Measurements from ENCODE around the gene CDCA5.
A peak's percentile ranks its signal among the peaks of the same experiment; 100 is the strongest.

CDCA5 gene

DNA sequence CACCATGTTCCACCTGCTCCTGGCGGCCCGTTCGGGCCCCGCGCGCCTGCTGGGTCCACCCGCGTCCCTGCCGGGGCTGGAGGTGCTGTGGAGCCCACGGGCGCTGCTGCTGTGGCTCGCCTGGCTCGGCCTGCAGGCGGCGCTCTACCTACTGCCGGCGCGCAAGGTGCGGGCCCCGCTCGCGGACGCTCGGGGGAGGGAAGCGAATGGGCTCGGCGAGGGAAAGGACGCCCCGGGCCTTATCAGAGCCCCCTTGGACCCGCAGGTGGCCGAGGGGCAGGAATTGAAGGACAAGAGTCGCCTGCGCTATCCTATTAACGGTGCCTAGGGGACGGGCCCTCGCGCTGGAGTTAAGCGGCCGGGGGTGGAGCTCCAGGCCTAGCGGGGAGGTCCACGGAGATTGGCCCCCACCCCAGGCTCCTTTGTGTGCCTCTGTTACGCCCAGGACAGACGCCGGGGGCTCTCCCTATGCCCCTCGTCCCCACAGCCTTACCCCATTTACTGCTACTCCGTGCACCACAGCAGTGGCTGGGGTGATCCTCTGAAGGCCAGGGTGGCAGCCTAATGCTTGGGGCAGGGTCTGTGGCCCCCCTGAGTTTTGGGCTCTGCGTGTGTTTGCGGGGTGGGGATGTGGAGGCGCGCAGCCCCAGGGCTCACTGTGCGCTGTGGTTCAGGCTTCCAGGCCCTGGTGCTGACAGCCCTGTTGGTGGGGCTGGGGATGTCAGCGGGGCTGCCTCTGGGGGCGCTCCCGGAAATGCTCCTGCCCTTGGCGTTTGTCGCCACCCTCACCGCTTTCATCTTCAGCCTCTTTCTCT, 28.9 kb upstream of the CDCA5 start:
- Histone ChIP-seq H3K23ac (ENCODE audit: low read length in 2 of 2) (peak overlapping the region in 1 of 2 experiments; percentile 66), H2AK5ac (ENCODE audit: low read length, severe bottlenecking) (peak overlapping the region; percentile 56), H3K4me1 (ENCODE audit: control insufficient read depth, insufficient read depth, low read depth, low read length) (peaks cover 46% of the 10 kb centered on the region), H3K36me3 (ENCODE audit: control insufficient read depth in 1 of 2, insufficient read depth in 2 of 2, low read depth in 1 of 2, low read length in 2 of 2) (peaks cover 32 to 55% of the 10 kb centered on the region in 2 experiments), H4K91ac (ENCODE audit: low read length) (peak overlapping the region; percentile 64), H3K27me3 (ENCODE audit: control insufficient read depth in 1 of 2, insufficient read depth in 1 of 2, low read length in 2 of 2) (no peaks in the 10 kb centered on the region), H3K27ac (ENCODE audit: low read length, poor library complexity, severe bottlenecking) (peak overlapping the region; percentile 87), H3K4ac (ENCODE audit: low read depth in 1 of 2, low read length in 2 of 2) (peak overlapping the region; percentile 1 to 76), H3K14ac (ENCODE audit: low read length in 2 of 2) (peak overlapping the region in 1 of 2 experiments; percentile 64), H2BK120ac (ENCODE audit: low read depth, low read length) (no peak overlapping the region), H3K79me1 (replicated peaks; ENCODE audit: low read length, poor library complexity, severe bottlenecking) (peaks cover 34% of the 10 kb centered on the region), H2BK12ac (ENCODE audit: low read length in 2 of 2) (peak overlapping the region in 1 of 2 experiments; percentile 93), H2BK5ac (ENCODE audit: low read depth, low read length, poor library complexity, severe bottlenecking) (peak overlapping the region; percentile 33), H2AFZ (ENCODE audit: low read depth, low read length) (peak overlapping the region; percentile 72), H3K4me2 (ENCODE audit: low read length, poor library complexity, severe bottlenecking) (peak overlapping the region; percentile 92), H3K9me3 (ENCODE audit: control insufficient read depth, low read length) (no peaks in the 10 kb centered on the region), H3K4me3 (ENCODE audit: insufficient read depth in 1 of 2, low read depth in 1 of 2, low read length in 2 of 2) (peak overlapping the region; percentile 59 to 71), H3K9ac (ENCODE audit: low read length) (peak overlapping the region; percentile 77), H2BK15ac (ENCODE audit: low read depth, poor library complexity, severe bottlenecking) (no peak overlapping the region), H4K8ac (ENCODE audit: low read length) (peak overlapping the region; percentile 80), H3K18ac (ENCODE audit: low read depth in 1 of 2, low read length in 2 of 2) (peak overlapping the region; percentile 65 to 81)
- 1% methylated on average over 47 of the region's 57 CpGs for WGBS
- peak; percentile 54 for DNase-seq

DNA sequence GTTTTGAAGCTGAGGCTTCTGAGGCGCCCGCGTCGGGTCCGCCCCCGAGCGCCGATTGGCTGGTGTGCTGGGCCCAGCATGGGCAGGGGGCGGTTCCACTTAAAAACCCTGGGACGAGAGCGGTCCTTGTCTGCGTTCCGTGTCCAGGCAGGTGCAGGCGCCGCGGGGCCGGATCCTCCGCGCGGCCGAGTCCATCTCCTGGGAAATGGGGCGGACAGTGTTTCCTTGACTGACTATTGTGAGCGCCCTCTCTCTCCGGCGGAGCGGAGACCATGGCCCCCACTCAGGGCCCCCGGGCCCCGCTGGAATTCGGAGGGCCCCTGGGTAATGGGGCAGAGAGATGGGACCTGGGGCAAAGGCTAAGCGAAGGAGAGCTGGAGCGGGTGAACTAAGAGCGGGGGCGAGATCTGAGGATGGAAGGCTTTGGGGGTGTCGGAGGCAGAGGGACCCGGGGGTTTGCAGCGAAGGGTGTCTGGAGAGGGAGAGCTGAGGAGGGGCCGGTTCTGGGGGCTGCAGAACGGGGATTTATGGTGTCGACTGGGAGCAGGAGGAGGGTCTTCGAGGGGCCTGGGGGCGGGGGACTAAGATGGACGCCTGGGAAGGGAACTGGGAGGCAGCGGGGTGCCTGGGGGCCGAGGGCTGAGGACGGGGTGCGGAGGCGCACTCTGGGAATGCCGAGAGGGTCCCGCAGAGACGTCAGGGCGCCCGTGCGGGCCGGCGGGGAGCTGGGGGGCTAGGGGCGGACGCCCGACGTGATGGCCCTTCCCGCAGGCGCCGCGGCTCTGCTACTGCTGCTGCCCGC, 28.1 kb upstream of the CDCA5 start, which contains the start of gene TM7SF2:
Gene TM7SF2 (plus strand): TSS at position 129 of the 802 bp plus-strand sequence. CDS start 144 bp downstream, at position 273.
- H2AFZ ChIP-seq (ENCODE audit: low read depth, low read length), result peak within 1 kb of the TSS; percentile 72
- peak within 1 kb of the TSS; percentile 56 for H4K91ac ChIP-seq (ENCODE audit: low read length)
- peak within 1 kb of the TSS; percentile 48 for H2BK5ac ChIP-seq (ENCODE audit: low read depth, low read length, poor library complexity, severe bottlenecking)
- no peak within 1 kb of the TSS for H2BK120ac ChIP-seq (ENCODE audit: low read depth, low read length)
- DNase-seq, result peak; percentile 94
- peaks cover 48% of the 10 kb centered on the region for H3K4me1 ChIP-seq (ENCODE audit: control insufficient read depth, insufficient read depth, low read depth, low read length)
- H3K14ac ChIP-seq (ENCODE audit: low read length in 2 of 2), result peak within 1 kb of the TSS in 1 of 2 experiments; percentile 64
- H3K9me3 ChIP-seq (ENCODE audit: control insufficient read depth, low read length), result no peaks in the 10 kb centered on the region
- H3K27ac ChIP-seq (ENCODE audit: low read length, poor library complexity, severe bottlenecking), result peak within 1 kb of the TSS; percentile 42
- H3K4me2 ChIP-seq (ENCODE audit: low read length, poor library complexity, severe bottlenecking), result peak within 1 kb of the TSS; percentile 92
- H2AK5ac ChIP-seq (ENCODE audit: low read length, severe bottlenecking), result peak within 1 kb of the TSS; percentile 27
- H2BK15ac ChIP-seq (ENCODE audit: low read depth, poor library complexity, severe bottlenecking), result no peak within 1 kb of the TSS
- peak within 1 kb of the TSS in 1 of 2 experiments; percentile 76 for H3K4ac ChIP-seq (ENCODE audit: low read depth in 1 of 2, low read length in 2 of 2)
- under 1% methylated on average over 55 of the region's 64 CpGs for WGBS
- peak within 1 kb of the TSS; percentile 77 for H3K9ac ChIP-seq (ENCODE audit: low read length)
- H3K18ac ChIP-seq (ENCODE audit: low read depth in 1 of 2, low read length in 2 of 2), result peak within 1 kb of the TSS; percentile 9 to 81
- peak within 1 kb of the TSS; percentile 59 to 71 for H3K4me3 ChIP-seq (ENCODE audit: insufficient read depth in 1 of 2, low read depth in 1 of 2, low read length in 2 of 2)
- no peak within 1 kb of the TSS for H3K23ac ChIP-seq (ENCODE audit: low read length in 2 of 2)
- no peaks in the 10 kb centered on the region for H3K27me3 ChIP-seq (ENCODE audit: control insufficient read depth in 1 of 2, insufficient read depth in 1 of 2, low read length in 2 of 2)
- peak within 1 kb of the TSS in 1 of 2 experiments; percentile 47 for H2BK12ac ChIP-seq (ENCODE audit: low read length in 2 of 2)
- H3K36me3 ChIP-seq (ENCODE audit: control insufficient read depth in 1 of 2, insufficient read depth in 2 of 2, low read depth in 1 of 2, low read length in 2 of 2), result peaks cover 32 to 63% of the 10 kb centered on the region in 2 experiments
- peak within 1 kb of the TSS; percentile 69 for H4K8ac ChIP-seq (ENCODE audit: low read length)
- peaks cover 42% of the 10 kb centered on the region for H3K79me1 ChIP-seq (replicated peaks; ENCODE audit: low read length, poor library complexity, severe bottlenecking)

DNA sequence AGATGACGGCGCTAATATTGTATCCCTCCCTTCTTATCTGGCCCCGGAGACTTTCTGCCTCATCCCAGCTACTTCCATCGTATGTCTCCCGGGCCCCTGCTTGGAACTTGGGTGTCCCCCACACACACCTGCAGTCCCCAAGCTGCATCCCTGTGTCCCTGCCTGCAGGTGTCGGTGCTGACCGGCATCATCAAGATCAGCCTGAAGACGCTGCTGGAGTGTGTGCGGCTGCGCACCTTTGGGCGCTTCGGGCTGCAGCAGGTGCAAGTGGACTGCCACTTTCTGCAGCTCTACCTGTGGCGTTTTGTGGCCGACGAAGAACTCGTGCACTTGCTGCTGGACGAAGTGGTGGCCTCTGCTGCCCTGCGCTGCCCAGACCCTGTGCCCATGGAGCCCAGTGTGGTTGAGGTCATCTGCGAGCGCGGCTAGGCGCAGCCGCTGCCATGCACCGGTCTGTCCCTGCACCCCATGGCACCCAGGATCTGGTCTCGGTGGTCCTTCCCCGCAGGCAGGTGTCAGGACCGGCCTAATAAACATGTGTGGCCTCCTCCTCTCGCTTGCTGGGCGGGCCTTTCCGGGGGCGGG, 27.4 kb upstream of the CDCA5 start:
- Histone ChIP-seq H4K91ac (ENCODE audit: low read length) (peak overlapping the region; percentile 29), H3K4ac (ENCODE audit: low read depth in 1 of 2, low read length in 2 of 2) (no peak overlapping the region), H2AFZ (ENCODE audit: low read depth, low read length) (no peak overlapping the region), H3K79me1 (replicated peaks; ENCODE audit: low read length, poor library complexity, severe bottlenecking) (peaks cover 44% of the 10 kb centered on the region), H3K4me1 (ENCODE audit: control insufficient read depth, insufficient read depth, low read depth, low read length) (peaks cover 42% of the 10 kb centered on the region), H2BK15ac (ENCODE audit: low read depth, poor library complexity, severe bottlenecking) (no peak overlapping the region), H3K9me3 (ENCODE audit: control insufficient read depth, low read length) (no peaks in the 10 kb centered on the region), H3K36me3 (ENCODE audit: control insufficient read depth in 1 of 2, insufficient read depth in 2 of 2, low read depth in 1 of 2, low read length in 2 of 2) (peaks cover 29 to 59% of the 10 kb centered on the region in 2 experiments), H3K4me2 (ENCODE audit: low read length, poor library complexity, severe bottlenecking) (no peak overlapping the region), H2BK12ac (ENCODE audit: low read length in 2 of 2) (peak overlapping the region in 1 of 2 experiments; percentile 33), H4K8ac (ENCODE audit: low read length) (no peak overlapping the region), H3K18ac (ENCODE audit: low read depth in 1 of 2, low read length in 2 of 2) (no peak overlapping the region), H2BK5ac (ENCODE audit: low read depth, low read length, poor library complexity, severe bottlenecking) (no peak overlapping the region), H3K14ac (ENCODE audit: low read length in 2 of 2) (no peak overlapping the region), H3K27ac (ENCODE audit: low read length, poor library complexity, severe bottlenecking) (no peak overlapping the region), H3K4me3 (ENCODE audit: insufficient read depth in 1 of 2, low read depth in 1 of 2, low read length in 2 of 2) (no peak overlapping the region), H3K9ac (ENCODE audit: low read length) (no peak overlapping the region), H3K23ac (ENCODE audit: low read length in 2 of 2) (no peak overlapping the region), H2AK5ac (ENCODE audit: low read length, severe bottlenecking) (no peak overlapping the region), H2BK120ac (ENCODE audit: low read depth, low read length) (no peak overlapping the region), H3K27me3 (ENCODE audit: control insufficient read depth in 1 of 2, insufficient read depth in 1 of 2, low read length in 2 of 2) (no peaks in the 10 kb centered on the region)
- 71% methylated on average over 31 of the region's 31 CpGs for WGBS
- no peak for DNase-seq
